ENCODE results near the gene CTSW.

Gene CTSW

GRCh38 chr11:65899356-65900124 is 19.9 kb downstream of the CTSW start:
- H3K4me3 ChIP-seq (ENCODE audit: control insufficient read depth, low read depth, low read length) = peak overlapping the region; percentile 92
- TF ChIP-seq, protein P1, sequence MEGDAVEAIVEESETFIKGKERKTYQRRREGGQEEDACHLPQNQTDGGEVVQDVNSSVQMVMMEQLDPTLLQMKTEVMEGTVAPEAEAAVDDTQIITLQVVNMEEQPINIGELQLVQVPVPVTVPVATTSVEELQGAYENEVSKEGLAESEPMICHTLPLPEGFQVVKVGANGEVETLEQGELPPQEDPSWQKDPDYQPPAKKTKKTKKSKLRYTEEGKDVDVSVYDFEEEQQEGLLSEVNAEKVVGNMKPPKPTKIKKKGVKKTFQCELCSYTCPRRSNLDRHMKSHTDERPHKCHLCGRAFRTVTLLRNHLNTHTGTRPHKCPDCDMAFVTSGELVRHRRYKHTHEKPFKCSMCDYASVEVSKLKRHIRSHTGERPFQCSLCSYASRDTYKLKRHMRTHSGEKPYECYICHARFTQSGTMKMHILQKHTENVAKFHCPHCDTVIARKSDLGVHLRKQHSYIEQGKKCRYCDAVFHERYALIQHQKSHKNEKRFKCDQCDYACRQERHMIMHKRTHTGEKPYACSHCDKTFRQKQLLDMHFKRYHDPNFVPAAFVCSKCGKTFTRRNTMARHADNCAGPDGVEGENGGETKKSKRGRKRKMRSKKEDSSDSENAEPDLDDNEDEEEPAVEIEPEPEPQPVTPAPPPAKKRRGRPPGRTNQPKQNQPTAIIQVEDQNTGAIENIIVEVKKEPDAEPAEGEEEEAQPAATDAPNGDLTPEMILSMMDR (conservative IDR thresholded peaks at IDR 0.05; ENCODE audit: control insufficient read depth, insufficient read depth, low read depth, low read length) = no peak
- DNase-seq (ENCODE audit: low read depth) = peak; percentile 72

DNA sequence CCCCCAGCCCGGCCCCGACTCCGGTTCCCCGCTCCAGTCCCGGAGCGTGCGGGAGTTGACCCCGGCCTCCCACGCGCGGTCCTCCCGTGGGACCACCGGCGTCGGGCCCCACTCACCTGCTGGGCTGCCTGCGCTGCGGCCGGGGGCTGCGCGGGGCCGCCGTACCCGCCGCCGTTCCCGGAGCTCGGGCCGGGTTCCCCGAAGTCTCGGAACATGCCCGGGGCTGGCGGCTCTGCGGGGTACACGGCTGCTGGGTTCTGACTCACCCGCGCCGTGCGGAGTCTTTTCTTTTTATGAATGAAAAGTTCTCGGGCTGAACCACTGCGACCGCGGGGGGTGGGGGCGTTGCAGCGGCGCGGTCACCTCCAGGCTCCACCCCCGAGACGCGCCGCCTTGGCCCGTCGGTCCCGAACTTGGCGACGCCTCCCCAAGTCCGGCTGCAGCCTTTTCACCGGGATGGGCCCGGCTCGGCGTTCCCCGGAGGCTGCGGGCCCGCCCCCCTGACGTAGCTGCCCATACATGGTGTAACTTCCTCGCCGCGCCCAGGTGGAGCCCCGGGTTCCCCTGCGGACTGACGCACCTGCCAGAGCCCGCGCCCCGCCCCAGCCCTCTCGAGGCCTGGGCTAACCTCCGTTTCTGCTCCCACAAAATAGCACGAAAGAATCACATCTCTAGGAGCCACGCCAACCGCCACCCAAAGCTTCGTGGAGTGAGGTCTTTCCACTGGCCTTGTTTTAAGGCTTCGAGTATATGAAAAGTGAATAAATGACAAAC is 20.7 kb downstream of the CTSW start, which contains the start of gene FOSL1:
Gene FOSL1, minus strand, starts transcription at position 264 of the 774 bp plus-strand sequence. Its CDS starts 49 bp downstream, at position 215.
- DNase-seq (ENCODE audit: low read depth) = peak; percentile 95
- H3K4me3 ChIP-seq (ENCODE audit: control insufficient read depth, low read depth, low read length) = peak within 1 kb of the TSS; percentile 92
- TF ChIP-seq, protein P1 (conservative IDR thresholded peaks at IDR 0.05; ENCODE audit: control insufficient read depth, insufficient read depth, low read depth, low read length) = no peak

GRCh38 chr11:65900899-65901180 is 21.2 kb downstream of the CTSW start:
- no peak for DNase-seq (ENCODE audit: low read depth)
- TF ChIP-seq, protein P1 (conservative IDR thresholded peaks at IDR 0.05; ENCODE audit: control insufficient read depth, insufficient read depth, low read depth, low read length) = no peak
- no peak overlapping the region for H3K4me3 ChIP-seq (ENCODE audit: control insufficient read depth, low read depth, low read length)

DNA sequence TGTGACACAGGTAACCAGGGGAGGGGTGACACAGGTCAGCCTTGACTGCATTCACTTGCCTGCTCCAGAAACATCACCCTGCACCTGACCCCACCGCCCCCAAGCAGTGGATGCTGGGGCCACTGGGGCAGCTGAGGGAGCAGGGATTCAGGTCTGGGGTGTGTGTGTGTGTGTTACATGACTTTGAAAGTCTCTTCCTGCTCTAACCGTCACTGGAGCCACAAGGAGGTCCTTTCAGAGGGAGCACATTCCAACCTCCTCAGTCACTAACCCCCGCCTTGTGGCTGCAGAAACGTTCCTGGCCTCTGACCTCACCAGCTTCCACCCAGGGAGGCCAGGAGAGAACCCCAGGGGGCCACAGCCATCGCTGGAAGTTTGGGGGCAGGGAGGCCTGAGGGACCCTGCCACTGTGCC is 23.4 kb downstream of the CTSW start:
- H3K4me3 ChIP-seq (ENCODE audit: control insufficient read depth, low read depth, low read length) = no peak overlapping the region
- TF ChIP-seq, protein P1 (conservative IDR thresholded peaks at IDR 0.05; ENCODE audit: control insufficient read depth, insufficient read depth, low read depth, low read length) = no peak
- peak; percentile 89 for DNase-seq (ENCODE audit: low read depth)

- TF ChIP-seq, protein P1 (conservative IDR thresholded peaks at IDR 0.05; ENCODE audit: control insufficient read depth, insufficient read depth, low read depth, low read length) = no peak
- H3K4me3 ChIP-seq (ENCODE audit: control insufficient read depth, low read depth, low read length) = no peak overlapping the region
- DNase-seq (ENCODE audit: low read depth) = no peak
Observed at GRCh38 chr11:65903715-65904114, 24.1 kb downstream of the CTSW start.

GRCh38 chr11:65906602-65907001 is 27.0 kb downstream of the CTSW start:
- TF ChIP-seq, protein P1 (conservative IDR thresholded peaks at IDR 0.05; ENCODE audit: control insufficient read depth, insufficient read depth, low read depth, low read length) = no peak
- no peak overlapping the region for H3K4me3 ChIP-seq (ENCODE audit: control insufficient read depth, low read depth, low read length)
- DNase-seq (ENCODE audit: low read depth) = no peak
